Stomach smooth muscle (tissue), 2 donors: Measurements from ENCODE around the gene PID1.

ENCODE experiments used
- H3K27ac ChIP-seq: one replicate; pipeline ENCODE4 v1.7.0; 2013; ENCODE audit warnings: mild to moderate bottlenecking, low read length, inconsistent platforms
- H3K27me3 ChIP-seq, 2 donors: one replicate each; pipeline ENCODE4 v1.7.0; 2013; ENCODE audit warnings: low read length in 2 of 2; ENCODE audit not compliant: insufficient read depth in 2 of 2, control insufficient read depth in 1 of 2
- H3K36me3 ChIP-seq, 2 donors: one replicate each; pipeline ENCODE4 v1.7.0; 2013; ENCODE audit warnings: low read length in 2 of 2; ENCODE audit not compliant: control insufficient read depth in 2 of 2, insufficient read depth in 2 of 2
- H3K4me1 ChIP-seq: one replicate; pipeline ENCODE4 v1.7.0; 2013; ENCODE audit warnings: low read length; ENCODE audit not compliant: control insufficient read depth, insufficient read depth
- H3K4me3 ChIP-seq, 2 donors: one replicate each; pipeline ENCODE4 v1.7.0; 2013; ENCODE audit warnings: low read length in 2 of 2
- H3K9ac ChIP-seq, 2 donors: one replicate each; pipeline ENCODE4 v1.7.0; 2013; ENCODE audit warnings: low read length in 2 of 2, mild to moderate bottlenecking in 1 of 2
- H3K9me3 ChIP-seq, 2 donors: one replicate each; pipeline ENCODE4 v1.7.0; 2013; ENCODE audit warnings: low read length in 2 of 2; ENCODE audit not compliant: control insufficient read depth in 2 of 2
- donor health status: healthy.
- donor health status: Pancreatic carcinoma.

The PID1 gene

DNA sequence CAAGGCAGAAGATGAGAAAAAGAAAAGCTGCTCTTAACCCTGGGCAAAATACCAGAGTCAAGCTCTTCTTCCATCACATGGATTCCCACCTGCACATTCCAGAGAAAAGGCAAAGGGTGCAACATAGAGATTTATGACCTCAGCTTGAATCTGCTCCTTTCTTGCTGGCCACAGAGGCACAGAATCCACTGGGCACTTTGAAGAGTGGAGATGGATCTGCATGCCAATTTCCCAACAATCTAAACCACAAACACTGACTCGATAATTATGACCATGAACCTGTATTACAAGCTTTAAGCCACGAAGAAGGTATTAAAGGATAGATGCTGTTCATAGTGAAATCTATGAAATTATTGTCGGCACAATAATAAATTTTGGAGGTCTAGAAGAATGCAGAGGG is 237.3 kb downstream of the PID1 start:
- Histone ChIP-seq H3K9ac (no peak overlapping the region), H3K27ac (no peak overlapping the region), H3K9me3 (no peaks in the 10 kb centered on the region), H3K36me3 (no peaks in the 10 kb centered on the region), H3K4me3 (no peak overlapping the region), H3K27me3 (no peaks in the 10 kb centered on the region), H3K4me1 (no peaks in the 10 kb centered on the region)

DNA sequence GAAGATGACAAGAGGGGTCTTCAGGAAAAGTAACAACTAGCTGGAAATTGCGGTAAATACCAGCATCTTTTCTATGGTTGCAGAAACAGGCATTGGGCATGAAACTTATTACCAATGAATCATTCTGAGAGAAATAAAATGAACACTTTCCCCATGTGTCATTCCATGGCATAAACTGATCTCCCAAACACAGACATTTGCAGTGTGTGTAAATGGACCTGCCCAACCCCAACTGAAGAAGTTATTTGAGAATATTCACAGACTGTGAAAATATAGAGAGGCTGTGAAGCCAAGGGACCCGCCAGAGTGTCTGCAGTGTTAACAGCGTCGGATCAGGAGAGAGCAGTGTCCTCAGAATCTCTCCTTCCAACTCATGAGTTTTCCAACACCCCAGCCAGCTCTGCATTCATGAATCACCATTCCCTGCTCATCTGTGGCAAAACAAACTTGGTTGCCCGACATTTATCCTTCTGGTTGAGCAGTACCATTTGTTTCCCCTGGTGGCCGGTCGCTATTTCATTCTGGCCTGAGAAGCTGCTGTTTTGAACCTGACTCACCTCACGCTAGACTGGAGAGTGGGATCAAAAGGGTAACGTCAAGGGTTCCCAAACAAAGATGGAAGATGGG is 238.4 kb downstream of the PID1 start:
- H3K4me1 ChIP-seq: peaks cover 1% of the 10 kb centered on the region
- H3K9ac ChIP-seq: no peak overlapping the region
- H3K4me3 ChIP-seq: no peak overlapping the region
- H3K36me3 ChIP-seq: no peaks in the 10 kb centered on the region
- H3K27ac ChIP-seq: no peak overlapping the region
- H3K27me3 ChIP-seq: no peaks in the 10 kb centered on the region
- H3K9me3 ChIP-seq: no peaks in the 10 kb centered on the region

DNA sequence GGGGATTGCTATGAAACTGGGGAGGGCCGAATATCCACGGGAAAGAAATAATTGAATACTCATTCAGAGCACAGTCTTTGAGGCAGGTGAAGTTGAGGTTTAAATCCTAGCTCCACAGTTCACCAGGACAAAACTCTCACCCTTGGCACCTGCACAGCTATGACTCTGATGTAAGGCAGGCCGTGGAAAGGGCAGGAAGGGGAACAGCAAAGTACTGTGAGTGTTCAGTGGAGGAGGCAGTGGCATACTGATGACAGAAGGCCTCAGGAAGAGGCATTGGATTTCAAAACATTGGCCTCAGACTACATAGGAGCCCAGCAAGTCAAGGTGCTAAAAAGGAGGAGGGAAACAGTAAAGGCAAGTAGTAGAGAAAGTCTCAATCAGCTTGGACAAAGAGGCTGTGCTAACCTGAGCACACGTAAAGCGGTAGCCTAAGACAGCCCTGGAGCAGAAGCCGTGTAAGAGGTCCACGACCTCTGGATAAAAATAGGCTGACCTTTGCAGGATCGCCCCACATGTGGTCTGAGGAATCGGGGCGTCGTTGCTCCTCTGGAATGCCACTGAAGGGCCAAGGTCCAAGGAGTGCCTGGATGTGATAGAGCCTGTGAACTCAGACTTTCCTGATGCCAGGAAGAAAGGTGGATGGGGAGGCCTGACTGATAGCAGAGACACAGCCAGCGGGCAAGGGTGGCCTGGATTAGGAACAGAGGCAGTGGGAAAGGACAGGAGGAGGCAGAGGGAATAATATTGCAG is 243.6 kb downstream of the PID1 start:
- Histone ChIP-seq H3K9ac (no peak overlapping the region), H3K27me3 (no peaks in the 10 kb centered on the region), H3K4me3 (no peak overlapping the region), H3K4me1 (peaks cover 3% of the 10 kb centered on the region), H3K27ac (no peak overlapping the region), H3K36me3 (no peaks in the 10 kb centered on the region), H3K9me3 (no peaks in the 10 kb centered on the region)

DNA sequence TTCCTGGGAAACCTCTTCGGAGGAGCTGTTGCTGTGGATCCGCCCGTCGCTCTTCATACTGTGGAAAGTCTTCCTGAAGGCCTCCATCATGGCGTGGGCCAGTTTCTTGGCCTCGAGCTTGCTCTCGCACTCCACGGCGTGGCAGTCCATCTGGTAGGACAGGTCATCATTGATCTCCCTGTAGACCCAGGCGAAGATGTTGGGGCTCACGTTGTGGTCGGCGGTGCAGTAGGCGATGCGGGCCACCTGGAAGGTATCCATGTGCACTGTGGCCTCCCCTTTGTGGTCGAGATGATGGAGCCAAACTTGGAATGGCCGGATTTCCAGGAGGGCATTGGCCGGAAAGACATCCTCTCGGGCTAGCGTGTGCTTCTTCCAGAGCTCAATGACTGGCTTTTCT is 245.4 kb downstream of the PID1 start:
- H3K4me1 ChIP-seq: peaks cover 3% of the 10 kb centered on the region
- no peaks in the 10 kb centered on the region for H3K27me3 ChIP-seq
- H3K9ac ChIP-seq: no peak overlapping the region
- no peak overlapping the region for H3K27ac ChIP-seq
- no peak overlapping the region for H3K4me3 ChIP-seq
- H3K36me3 ChIP-seq: no peaks in the 10 kb centered on the region
- no peaks in the 10 kb centered on the region for H3K9me3 ChIP-seq

DNA sequence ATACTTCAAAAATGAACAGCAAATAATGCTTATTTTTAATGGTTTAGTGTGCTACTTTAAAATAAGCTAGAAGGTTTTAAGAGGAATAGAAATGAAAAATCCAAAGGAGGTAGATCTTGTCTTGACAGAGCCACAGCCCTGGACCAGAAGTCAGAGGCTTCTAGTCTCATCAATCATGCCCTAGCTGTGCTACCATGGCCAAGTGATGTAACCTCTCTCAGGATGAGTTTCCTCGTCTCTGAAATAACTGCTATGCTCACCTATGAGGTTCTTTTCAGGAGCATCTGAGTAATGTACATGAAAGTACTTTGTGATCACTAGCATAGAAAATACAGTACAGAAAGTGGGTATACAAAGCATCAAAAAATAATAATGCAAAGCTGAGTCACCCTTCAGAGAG is 248.4 kb downstream of the PID1 start:
- H3K36me3 ChIP-seq: no peaks in the 10 kb centered on the region
- H3K9ac ChIP-seq: no peak overlapping the region
- no peak overlapping the region for H3K4me3 ChIP-seq
- H3K27me3 ChIP-seq: no peaks in the 10 kb centered on the region
- H3K4me1 ChIP-seq: peaks cover under 1% of the 10 kb centered on the region
- no peak overlapping the region for H3K27ac ChIP-seq
- peaks cover 0 to 2% of the 10 kb centered on the region in 2 donors for H3K9me3 ChIP-seq

DNA sequence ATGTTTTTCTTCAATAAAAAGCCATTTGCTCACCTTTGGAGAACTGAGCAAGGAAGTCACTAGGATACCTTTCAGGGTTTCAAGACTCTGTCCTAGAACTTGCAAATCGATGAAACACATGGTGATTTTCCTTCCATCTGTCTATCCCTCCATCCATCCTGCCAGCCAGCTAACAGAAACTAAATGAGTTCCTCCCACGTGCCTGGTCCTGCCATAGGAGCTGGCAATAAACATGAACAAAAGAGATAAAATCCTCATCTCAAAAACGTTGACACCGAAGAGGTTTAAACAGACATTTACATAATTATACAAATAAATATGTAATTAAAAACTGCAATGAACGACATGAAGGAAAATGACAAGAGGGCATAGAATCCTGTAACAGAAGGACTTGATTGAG is 249.0 kb downstream of the PID1 start:
- Histone ChIP-seq H3K27ac (no peak overlapping the region), H3K4me1 (no peaks in the 10 kb centered on the region), H3K4me3 (no peak overlapping the region), H3K9me3 (peaks cover 0 to 2% of the 10 kb centered on the region in 2 donors), H3K27me3 (no peaks in the 10 kb centered on the region), H3K9ac (no peak overlapping the region), H3K36me3 (no peaks in the 10 kb centered on the region)

DNA sequence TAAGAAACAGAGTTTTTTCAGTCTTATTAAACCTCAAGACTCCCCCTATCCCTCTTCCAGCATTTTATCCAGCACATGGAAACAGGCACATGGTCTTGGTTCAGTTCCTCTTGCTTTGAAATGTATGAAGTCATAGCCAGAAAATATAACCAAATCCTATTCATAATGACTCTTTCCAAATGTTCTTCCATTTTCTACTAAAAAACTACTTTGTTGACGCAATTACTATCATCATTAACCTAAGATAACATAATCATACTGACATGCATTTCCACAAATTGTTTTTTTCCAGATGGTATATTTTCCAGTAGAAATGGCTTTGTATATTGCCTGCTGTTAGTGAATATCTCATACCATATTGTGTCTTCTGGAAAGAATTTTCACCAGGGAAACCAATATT is 261.3 kb downstream of the PID1 start:
- no peaks in the 10 kb centered on the region for H3K27me3 ChIP-seq
- H3K9me3 ChIP-seq: peaks cover 0 to 3% of the 10 kb centered on the region in 2 donors
- H3K4me3 ChIP-seq: no peak overlapping the region
- no peak overlapping the region for H3K9ac ChIP-seq
- H3K4me1 ChIP-seq: no peaks in the 10 kb centered on the region
- no peaks in the 10 kb centered on the region for H3K36me3 ChIP-seq
- no peak overlapping the region for H3K27ac ChIP-seq

DNA sequence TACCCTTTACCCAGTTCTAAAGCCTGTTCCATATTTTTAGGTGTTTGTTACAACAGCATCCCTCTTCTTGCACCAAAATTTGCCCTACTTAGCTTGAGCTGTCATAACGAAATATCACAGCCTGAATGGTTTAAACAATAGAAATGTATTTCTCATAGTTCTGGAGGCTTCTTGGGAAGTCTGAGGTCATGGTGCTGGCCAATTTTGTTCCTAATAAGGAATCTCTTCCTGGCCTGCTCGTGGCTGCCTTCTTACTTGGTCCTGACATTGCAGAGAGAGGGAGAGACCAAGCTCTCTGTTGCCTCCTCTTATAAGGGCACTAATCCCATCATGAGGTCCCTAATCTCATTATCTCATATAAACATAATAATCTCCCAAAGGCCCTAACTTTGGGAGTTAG is 267.8 kb downstream of the PID1 start:
- H3K4me1 ChIP-seq: no peaks in the 10 kb centered on the region
- H3K36me3 ChIP-seq: no peaks in the 10 kb centered on the region
- H3K4me3 ChIP-seq: no peak overlapping the region
- no peak overlapping the region for H3K27ac ChIP-seq
- no peaks in the 10 kb centered on the region for H3K9me3 ChIP-seq
- H3K27me3 ChIP-seq: no peaks in the 10 kb centered on the region
- H3K9ac ChIP-seq: no peak overlapping the region

DNA sequence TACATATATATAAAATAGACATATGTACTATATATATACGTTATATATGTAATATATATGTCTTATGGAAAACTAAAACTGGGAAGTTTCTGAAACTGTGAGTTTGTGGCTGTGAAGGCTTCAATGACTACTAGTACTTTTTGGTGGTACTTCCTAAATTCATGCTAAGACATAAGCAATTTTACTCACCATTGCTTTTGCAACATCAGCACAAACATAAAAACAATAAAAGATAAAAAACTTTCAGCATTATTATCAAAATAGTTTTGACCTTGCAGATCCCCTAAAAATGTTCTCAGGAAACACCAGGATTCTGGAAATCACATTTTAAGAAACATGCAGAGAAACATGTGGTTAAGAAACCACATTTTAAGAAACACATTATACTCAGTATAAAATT is 269.9 kb downstream of the PID1 start:
- Histone ChIP-seq H3K36me3 (no peaks in the 10 kb centered on the region), H3K4me3 (no peak overlapping the region), H3K4me1 (no peaks in the 10 kb centered on the region), H3K27ac (no peak overlapping the region), H3K9ac (no peak overlapping the region), H3K9me3 (no peaks in the 10 kb centered on the region), H3K27me3 (no peaks in the 10 kb centered on the region)

DNA sequence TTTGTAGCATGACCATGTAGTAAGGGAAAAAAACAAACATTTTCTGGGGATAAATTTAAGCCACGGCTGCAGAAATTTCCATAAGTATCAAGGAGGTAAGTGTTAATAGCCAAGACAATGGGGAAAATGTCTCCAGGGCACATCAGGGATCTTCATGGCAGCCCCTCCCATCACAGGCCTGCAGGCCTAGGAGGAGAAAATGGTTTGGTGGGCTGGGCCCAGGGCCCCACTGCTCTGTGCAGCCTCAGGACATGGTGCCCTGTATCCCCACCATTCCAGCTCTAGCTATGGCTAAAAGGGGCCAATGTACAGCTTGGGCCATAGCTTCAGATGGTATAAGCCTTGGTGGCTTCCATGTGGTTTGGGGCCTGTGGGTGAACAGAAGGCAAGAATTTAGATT is 271.8 kb downstream of the PID1 start:
- Histone ChIP-seq H3K36me3 (no peaks in the 10 kb centered on the region), H3K4me1 (no peaks in the 10 kb centered on the region), H3K9me3 (no peaks in the 10 kb centered on the region), H3K9ac (no peak overlapping the region), H3K27me3 (no peaks in the 10 kb centered on the region), H3K27ac (no peak overlapping the region), H3K4me3 (no peak overlapping the region)

DNA sequence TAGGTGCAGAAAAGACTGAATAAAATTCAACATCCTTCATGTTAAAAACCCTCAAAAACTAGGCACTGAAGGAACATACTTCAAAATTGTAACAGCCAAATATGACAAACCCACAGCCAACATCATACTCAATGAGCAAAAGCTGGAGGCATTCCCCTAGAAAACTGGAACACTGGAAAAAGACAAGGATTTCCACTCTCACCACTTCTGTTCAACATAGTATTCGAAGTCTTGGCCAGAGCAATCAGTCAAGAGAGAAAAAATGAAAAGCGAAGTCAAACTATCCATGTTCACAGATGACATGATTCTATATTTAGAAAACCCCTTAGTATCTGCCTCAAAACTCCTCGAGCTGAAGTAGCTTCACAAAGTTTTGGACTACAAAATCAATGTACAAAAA is 282.3 kb downstream of the PID1 start:
- H3K27me3 ChIP-seq: no peaks in the 10 kb centered on the region
- no peaks in the 10 kb centered on the region for H3K4me1 ChIP-seq
- H3K9me3 ChIP-seq: no peaks in the 10 kb centered on the region
- no peak overlapping the region for H3K9ac ChIP-seq
- H3K27ac ChIP-seq: no peak overlapping the region
- no peaks in the 10 kb centered on the region for H3K36me3 ChIP-seq
- H3K4me3 ChIP-seq: no peak overlapping the region
